Fibroblast of lung (primary cell): ENCODE measurements around the gene WFDC2. TPM values are rescaled to one million over a fixed set of nuclear protein-coding genes. Genes with fewer than 3 reads are reported as not detected.

Experiments
- DNase-seq, 2 donors: peaks; one replicate each; pipeline versions ENCODE4 v3.0.0 to v3.0.0-alpha.2; 2010; ENCODE audit warnings: low read depth in 2 of 2
- H2AFZ ChIP-seq: 2 replicates; pipeline ENCODE4 v1.5.1; 2012; ENCODE audit warnings: low read length, control low read depth, inconsistent platforms
- H3K27ac ChIP-seq: 2 replicates; pipeline ENCODE4 v1.5.1; 2011; ENCODE audit warnings: low read length, control low read depth; ENCODE audit not compliant: insufficient read depth
- H3K27me3 ChIP-seq: 2 replicates; pipeline ENCODE4 v1.5.1; 2011; ENCODE audit warnings: mild to moderate bottlenecking, low read length; ENCODE audit not compliant: control insufficient read depth, insufficient read depth
- H3K36me3 ChIP-seq: 2 replicates; pipeline ENCODE4 v1.5.1; 2011; ENCODE audit warnings: low read length; ENCODE audit not compliant: control insufficient read depth, insufficient read depth
- H3K4me1 ChIP-seq: 2 replicates; pipeline ENCODE4 v1.5.1; 2011; ENCODE audit warnings: low read length; ENCODE audit not compliant: control insufficient read depth, insufficient read depth; ENCODE audit errors: extremely low read depth
- H3K4me2 ChIP-seq: 2 replicates; pipeline ENCODE4 v1.5.1; 2011; ENCODE audit warnings: low read length, control low read depth; ENCODE audit not compliant: insufficient read depth; ENCODE audit errors: extremely low read depth
- H3K4me3 ChIP-seq, 4 experiments: fragments of 200-600 bp in 1 of 4; sonication (generic) in 1 of 4; replicated peaks in 1 of 4; 2 replicates each; pipeline ENCODE4 v1.5.1; 2011 to 2016; ENCODE audit warnings: low read length in 4 of 4, low read depth in 3 of 4, mild to moderate bottlenecking in 3 of 4, control low read depth in 2 of 4, inconsistent platforms in 1 of 4, mixed read lengths in 1 of 4; ENCODE audit not compliant: insufficient read depth in 1 of 4; ENCODE audit errors: control extremely low read depth in 1 of 4
- H3K79me2 ChIP-seq: 2 replicates; pipeline ENCODE4 v1.5.1; 2012; ENCODE audit warnings: mild to moderate bottlenecking, low read length, inconsistent platforms; ENCODE audit not compliant: control insufficient read depth, insufficient read depth
- H3K9ac ChIP-seq: 2 replicates; pipeline ENCODE4 v1.5.1; 2011; ENCODE audit warnings: mild to moderate bottlenecking, low read length, control low read depth; ENCODE audit not compliant: insufficient read depth
- H3K9me3 ChIP-seq: 2 replicates; pipeline ENCODE4 v1.5.1; 2012; ENCODE audit warnings: low read depth, low read length; ENCODE audit not compliant: control insufficient read depth, insufficient read depth
- H4K20me1 ChIP-seq: 2 replicates; pipeline ENCODE4 v1.5.1; 2011; ENCODE audit warnings: low read length; ENCODE audit not compliant: control insufficient read depth, insufficient read depth; ENCODE audit errors: extremely low read depth
- EZH2 ChIP-seq: IDR thresholded peaks from 2 replicates; pipeline ENCODE4 v1.5.1; 2012; ENCODE audit warnings: low read length, control low read depth, mild to moderate bottlenecking; ENCODE audit errors: missing control alignments
- polyA plus RNA-seq, 2 donors: library from polyadenylated mRNA; depleted of rRNA in 1 of 2; stranded (reverse) in 1 of 2; unstranded in 1 of 2; fragments of >200 nt; gene quantifications; 2 replicates each; pipeline ENCODE4 v1.2.1, GENCODE V29; 2011 to 2012; ENCODE audit warnings: missing spikeins in 1 of 2
- total RNA-seq: library from RNA; depleted of rRNA; stranded (reverse); fragments of >200 nt; gene quantifications from 2 replicates; pipeline ENCODE4 v1.2.1, GENCODE V29; 2014
- TF ChIP-seq, protein P1 (sequence below), 2 donors: IDR thresholded peaks in 1 of 2; conservative IDR thresholded peaks in 1 of 2; 1 replicate in 1 of 2; 2 replicates in 1 of 2; pipeline ENCODE4 v1.5.1; 2011 to 2012; ENCODE audit warnings: low read length in 2 of 2, control low read depth in 1 of 2, inconsistent platforms in 1 of 2, low read depth in 1 of 2, mild to moderate bottlenecking in 1 of 2

The WFDC2 gene
- total and polyA plus RNA-seq, 2 donors (not counting 1 experiment from before 2014, with no cell fraction given): not detected

DNA sequence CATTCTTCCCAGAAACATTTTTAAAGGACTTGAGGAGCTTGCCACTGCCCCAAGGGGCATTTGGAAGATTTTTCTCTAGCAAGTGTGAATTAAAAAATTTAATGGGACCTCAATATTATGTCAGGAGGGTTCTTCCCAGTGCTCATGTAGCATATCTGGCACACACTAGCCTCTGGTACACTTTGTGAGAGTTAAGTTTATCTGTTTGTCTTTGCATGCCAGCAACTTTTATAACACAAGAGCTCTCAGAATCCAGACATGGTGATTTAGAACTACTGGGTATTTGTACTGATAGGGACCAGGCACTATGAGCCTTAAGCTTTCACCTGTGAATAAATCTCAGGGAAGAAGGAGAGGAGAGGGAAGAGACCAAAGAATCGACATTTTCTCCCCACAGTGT, 33.0 kb downstream of the WFDC2 start:
- no peak overlapping the region for H3K4me2 ChIP-seq
- no peaks in the 10 kb centered on the region for H3K79me2 ChIP-seq
- DNase-seq: no peak
- H2AFZ ChIP-seq: no peak overlapping the region
- H3K9ac ChIP-seq: no peak overlapping the region
- H3K36me3 ChIP-seq: no peaks in the 10 kb centered on the region
- H4K20me1 ChIP-seq: no peaks in the 10 kb centered on the region
- no peaks in the 10 kb centered on the region for H3K9me3 ChIP-seq
- H3K27me3 ChIP-seq: no peaks in the 10 kb centered on the region
- H3K4me1 ChIP-seq: no peaks in the 10 kb centered on the region
- H3K27ac ChIP-seq: no peak overlapping the region
- H3K4me3 ChIP-seq: no peak overlapping the region
- TF ChIP-seq EZH2: no peak
- TF ChIP-seq, protein P1, sequence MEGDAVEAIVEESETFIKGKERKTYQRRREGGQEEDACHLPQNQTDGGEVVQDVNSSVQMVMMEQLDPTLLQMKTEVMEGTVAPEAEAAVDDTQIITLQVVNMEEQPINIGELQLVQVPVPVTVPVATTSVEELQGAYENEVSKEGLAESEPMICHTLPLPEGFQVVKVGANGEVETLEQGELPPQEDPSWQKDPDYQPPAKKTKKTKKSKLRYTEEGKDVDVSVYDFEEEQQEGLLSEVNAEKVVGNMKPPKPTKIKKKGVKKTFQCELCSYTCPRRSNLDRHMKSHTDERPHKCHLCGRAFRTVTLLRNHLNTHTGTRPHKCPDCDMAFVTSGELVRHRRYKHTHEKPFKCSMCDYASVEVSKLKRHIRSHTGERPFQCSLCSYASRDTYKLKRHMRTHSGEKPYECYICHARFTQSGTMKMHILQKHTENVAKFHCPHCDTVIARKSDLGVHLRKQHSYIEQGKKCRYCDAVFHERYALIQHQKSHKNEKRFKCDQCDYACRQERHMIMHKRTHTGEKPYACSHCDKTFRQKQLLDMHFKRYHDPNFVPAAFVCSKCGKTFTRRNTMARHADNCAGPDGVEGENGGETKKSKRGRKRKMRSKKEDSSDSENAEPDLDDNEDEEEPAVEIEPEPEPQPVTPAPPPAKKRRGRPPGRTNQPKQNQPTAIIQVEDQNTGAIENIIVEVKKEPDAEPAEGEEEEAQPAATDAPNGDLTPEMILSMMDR (conservative IDR thresholded peaks at IDR 0.05 in 1 of 2, IDR thresholded peaks at IDR 0.05 in 1 of 2; ENCODE audit: low read depth in 1 of 2, low read length in 2 of 2): no peak

DNA sequence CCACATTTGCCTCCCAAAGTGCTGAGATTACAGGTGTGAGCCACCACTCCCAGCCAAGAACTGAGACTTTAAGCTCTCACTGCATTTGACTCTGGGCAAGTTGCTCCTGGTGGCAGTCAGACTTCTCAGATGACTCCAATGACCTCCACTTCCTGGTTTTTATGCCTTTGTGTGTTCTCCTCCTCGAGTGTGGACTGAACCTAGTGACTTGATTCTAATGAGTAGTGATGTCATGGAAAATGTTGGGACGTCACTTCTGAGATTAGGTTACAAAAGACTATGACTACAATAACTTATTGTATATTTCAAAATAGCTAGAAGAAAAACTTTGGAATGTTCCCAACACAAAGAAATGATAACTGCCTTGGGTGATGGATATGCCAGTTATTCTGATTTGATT, 33.9 kb downstream of the WFDC2 start:
- TF ChIP-seq, protein P1 (conservative IDR thresholded peaks at IDR 0.05 in 1 of 2, IDR thresholded peaks at IDR 0.05 in 1 of 2; ENCODE audit: low read depth in 1 of 2, low read length in 2 of 2): no peak
- TF ChIP-seq EZH2: no peak
- H4K20me1 ChIP-seq: no peaks in the 10 kb centered on the region
- H3K27me3 ChIP-seq: no peaks in the 10 kb centered on the region
- H2AFZ ChIP-seq: no peak overlapping the region
- H3K4me2 ChIP-seq: no peak overlapping the region
- no peaks in the 10 kb centered on the region for H3K36me3 ChIP-seq
- H3K4me3 ChIP-seq: no peak overlapping the region
- H3K9ac ChIP-seq: no peak overlapping the region
- H3K9me3 ChIP-seq: no peaks in the 10 kb centered on the region
- H3K4me1 ChIP-seq: no peaks in the 10 kb centered on the region
- H3K27ac ChIP-seq: no peak overlapping the region
- H3K79me2 ChIP-seq: no peaks in the 10 kb centered on the region
- no peak for DNase-seq

DNA sequence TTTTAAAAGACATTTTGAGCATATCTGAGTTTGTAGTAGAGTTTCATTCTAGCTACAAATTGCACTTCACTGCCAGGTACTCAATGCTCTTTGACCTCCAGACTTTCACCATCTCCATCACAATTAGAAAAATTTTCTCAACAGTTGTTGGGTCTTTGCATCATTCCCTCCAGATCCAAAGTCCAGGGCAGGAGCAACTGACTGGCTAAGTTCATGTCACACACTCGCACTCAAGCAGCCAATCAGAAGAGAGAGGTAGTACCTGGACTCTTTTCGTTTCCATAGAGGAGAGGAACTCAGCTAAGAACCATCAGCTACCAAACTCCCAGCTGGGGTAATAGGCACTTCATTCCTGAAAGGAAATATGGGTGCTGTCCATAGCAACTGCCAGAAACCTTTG, 36.8 kb downstream of the WFDC2 start:
- Histone ChIP-seq H3K79me2 (no peaks in the 10 kb centered on the region), H3K4me3 (no peak overlapping the region), H3K9ac (no peak overlapping the region), H3K27me3 (no peaks in the 10 kb centered on the region), H3K9me3 (no peaks in the 10 kb centered on the region), H4K20me1 (no peaks in the 10 kb centered on the region), H3K36me3 (no peaks in the 10 kb centered on the region), H3K4me1 (no peaks in the 10 kb centered on the region), H3K4me2 (no peak overlapping the region), H2AFZ (no peak overlapping the region), H3K27ac (no peak overlapping the region)
- no peak for DNase-seq
- TF ChIP-seq, protein P1 (conservative IDR thresholded peaks at IDR 0.05 in 1 of 2, IDR thresholded peaks at IDR 0.05 in 1 of 2; ENCODE audit: low read depth in 1 of 2, low read length in 2 of 2): no peak
- TF ChIP-seq EZH2: no peak
